Measurements from ENCODE around the gene PARP12.

Gene PARP12

GRCh38 chr7:139990142-139990535 lies 72.6 kb downstream of the PARP12 start:
- no peak for DNase-seq

GRCh38 chr7:139989366-139990141 lies 73.2 kb downstream of the PARP12 start:
- no peak for DNase-seq

GRCh38 chr7:139987691-139988516 lies 74.8 kb downstream of the PARP12 start:
- no peak for DNase-seq

- no peak for DNase-seq
Measured at GRCh38 chr7:139985811-139986210, 76.9 kb downstream of the PARP12 start.

GRCh38 chr7:139984642-139985539 lies 77.9 kb downstream of the PARP12 start:
- DNase-seq = no peak

- no peak for DNase-seq
Measured at GRCh38 chr7:139982927-139983920, 79.5 kb downstream of the PARP12 start.

GRCh38 chr7:139981511-139981895 lies 81.2 kb downstream of the PARP12 start:
- DNase-seq = no peak

GRCh38 chr7:139976838-139977656 lies 85.7 kb downstream of the PARP12 start:
- DNase-seq = no peak

GRCh38 chr7:139976055-139976837 lies 86.5 kb downstream of the PARP12 start:
- DNase-seq = no peak

- no peak for DNase-seq
Measured at GRCh38 chr7:139974179-139974811, 88.5 kb downstream of the PARP12 start.
